T-helper 1 cell treated with Interleukin-12 subunit alpha and Interleukin-12 subunit beta and Interleukin-4 antibody, amounts not matched to agents 30 μg/mL and 1 μg/mL, for 36 hours (primary cell): Measurements from ENCODE around the gene GNS.
"Not testable (repeated sequence)": the region's sequence is repeated elsewhere in the genome, so short reads cannot be mapped to it uniquely, and the experiment has no call there.

ENCODE experiments used
- H3K27ac Mint-ChIP-seq: one replicate; pipeline ENCODE4 v1.8.0; 2021; ENCODE audit warnings: mild to moderate bottlenecking, mixed read lengths
- H3K27me3 Mint-ChIP-seq: one replicate; pipeline ENCODE4 v1.8.0; 2021; ENCODE audit warnings: low read depth, mixed read lengths
- H3K36me3 Mint-ChIP-seq: one replicate; pipeline ENCODE4 v1.8.0; 2021; ENCODE audit warnings: low read depth, mixed read lengths
- H3K4me1 Mint-ChIP-seq: one replicate; pipeline ENCODE4 v1.8.0; 2021; ENCODE audit warnings: low read depth, mixed read lengths
- H3K4me3 Mint-ChIP-seq: one replicate; pipeline ENCODE4 v1.8.0; 2021; ENCODE audit warnings: mild to moderate bottlenecking, moderate library complexity, mixed read lengths
- H3K9me3 Mint-ChIP-seq: one replicate; pipeline ENCODE4 v1.8.0; 2021; ENCODE audit warnings: mixed read lengths

GNS gene

DNA sequence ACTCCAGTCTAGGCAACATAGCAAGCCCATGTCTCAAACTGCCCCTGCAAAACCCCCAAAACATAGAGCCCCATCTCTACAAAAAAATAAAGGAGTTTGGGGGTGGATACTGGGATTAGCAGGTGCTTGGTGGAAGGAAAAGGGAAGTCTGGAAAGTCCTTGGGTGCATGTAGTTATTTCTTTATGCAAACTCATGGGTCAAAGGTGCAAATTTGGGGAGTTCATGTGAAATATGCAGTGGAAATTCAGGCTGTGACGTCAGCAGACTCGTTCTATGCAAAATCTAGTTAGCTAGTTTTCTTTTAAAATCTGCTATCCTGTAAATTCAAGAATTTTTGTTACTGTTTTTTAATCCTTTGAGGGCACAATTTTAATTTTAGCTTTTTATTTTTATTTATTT is 51.3 kb downstream of the GNS start:
- peaks cover 3% of the 10 kb centered on the region for H3K36me3 Mint-ChIP-seq
- no peak overlapping the region for H3K27ac Mint-ChIP-seq
- no peaks in the 10 kb centered on the region for H3K9me3 Mint-ChIP-seq
- H3K27me3 Mint-ChIP-seq, result no peaks in the 10 kb centered on the region
- H3K4me3 Mint-ChIP-seq, result no peak overlapping the region
- peaks cover 1% of the 10 kb centered on the region for H3K4me1 Mint-ChIP-seq

GRCh38 chr12:64707362-64707761 is 51.8 kb downstream of the GNS start:
- H3K9me3 Mint-ChIP-seq, result no peaks in the 10 kb centered on the region
- H3K27me3 Mint-ChIP-seq, result no peaks in the 10 kb centered on the region

DNA sequence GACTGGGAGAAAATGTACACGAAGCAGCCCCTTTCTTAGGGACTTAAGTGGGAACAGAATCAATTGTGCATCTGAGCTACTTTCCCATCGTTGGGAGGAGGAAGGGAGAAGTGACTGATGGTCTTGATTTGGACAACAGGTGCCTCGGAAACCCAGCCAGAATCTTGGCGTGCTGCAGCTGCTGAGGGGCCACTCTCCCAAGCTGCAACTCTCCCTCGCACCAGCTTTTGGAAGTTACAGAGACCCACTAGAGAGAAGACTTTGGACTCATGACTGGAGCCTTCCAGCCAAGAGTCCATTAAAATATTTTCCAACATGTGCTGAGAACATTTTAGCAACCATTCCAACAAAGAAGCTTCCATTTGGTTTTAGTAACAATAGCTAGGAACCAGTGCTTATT is 52.3 kb downstream of the GNS start:
- Mint-ChIP-seq H3K27me3 (no peaks in the 10 kb centered on the region), H3K4me3 (no peak overlapping the region), H3K36me3 (peaks cover 3% of the 10 kb centered on the region), H3K4me1 (no peaks in the 10 kb centered on the region), H3K9me3 (no peaks in the 10 kb centered on the region), H3K27ac (no peak overlapping the region)

More at GRCh38 chr12:64707362-64707761, 51.8 kb downstream of the GNS start:
- Mint-ChIP-seq H3K4me1 (no peaks in the 10 kb centered on the region), H3K27ac (no peak overlapping the region), H3K4me3 (no peak overlapping the region), H3K36me3 (peaks cover 3% of the 10 kb centered on the region)

GRCh38 chr12:64706306-64706705 is 52.9 kb downstream of the GNS start:
- H3K36me3 Mint-ChIP-seq, result peaks cover 3% of the 10 kb centered on the region
- no peak overlapping the region for H3K27ac Mint-ChIP-seq
- H3K9me3 Mint-ChIP-seq, result no peaks in the 10 kb centered on the region
- no peaks in the 10 kb centered on the region for H3K27me3 Mint-ChIP-seq
- H3K4me1 Mint-ChIP-seq, result peaks cover 2% of the 10 kb centered on the region
- H3K4me3 Mint-ChIP-seq, result no peak overlapping the region

DNA sequence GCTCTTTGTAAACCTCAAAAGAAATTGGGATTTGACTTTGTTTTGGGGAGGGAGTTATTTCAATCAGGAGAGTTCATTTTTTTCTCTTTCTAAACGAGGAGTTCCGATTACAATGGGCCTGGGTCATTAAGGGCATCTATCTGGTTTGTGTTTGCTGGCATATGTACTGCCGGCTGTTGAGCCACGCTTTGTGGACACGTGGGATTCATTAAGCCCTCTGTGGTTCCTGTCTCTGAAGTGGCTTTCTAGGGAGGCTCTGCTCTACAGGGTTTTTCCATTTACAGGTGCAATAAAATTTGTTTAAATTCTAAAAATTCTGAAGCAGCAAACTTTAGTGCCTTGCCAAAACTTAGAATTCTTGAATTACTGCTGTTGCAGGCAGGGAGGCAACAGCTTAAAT is 57.9 kb downstream of the GNS start:
- H3K27ac Mint-ChIP-seq, result peak overlapping the region; percentile 69
- H3K9me3 Mint-ChIP-seq, result no peaks in the 10 kb centered on the region
- peaks cover 20% of the 10 kb centered on the region for H3K36me3 Mint-ChIP-seq
- peak overlapping the region; percentile 36 for H3K4me3 Mint-ChIP-seq
- H3K4me1 Mint-ChIP-seq, result peaks cover 27% of the 10 kb centered on the region
- H3K27me3 Mint-ChIP-seq, result no peaks in the 10 kb centered on the region

DNA sequence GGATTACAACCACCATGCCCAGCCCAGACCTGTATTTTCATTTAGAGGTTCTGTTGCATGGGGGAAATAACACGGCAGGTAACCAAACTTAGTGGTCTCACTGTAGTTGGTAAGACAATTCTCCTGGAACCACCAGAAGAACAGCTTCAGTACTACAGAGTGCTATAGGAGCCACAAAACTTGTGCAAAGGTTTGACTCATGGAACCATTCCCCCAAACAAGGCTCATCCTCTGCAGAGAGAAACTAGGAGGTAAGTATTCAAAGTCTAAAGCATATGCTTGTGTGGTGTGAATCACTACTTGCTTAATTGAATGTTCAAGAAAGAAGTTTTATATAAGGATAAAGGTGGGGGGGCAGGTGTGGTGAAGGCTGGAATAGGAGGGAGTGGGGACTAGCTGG is 58.7 kb downstream of the GNS start:
- H3K4me1 Mint-ChIP-seq, result peaks cover 27% of the 10 kb centered on the region
- H3K9me3 Mint-ChIP-seq, result no peaks in the 10 kb centered on the region
- peak overlapping the region; percentile 36 for H3K4me3 Mint-ChIP-seq
- no peaks in the 10 kb centered on the region for H3K27me3 Mint-ChIP-seq
- peak overlapping the region; percentile 69 for H3K27ac Mint-ChIP-seq
- peaks cover 20% of the 10 kb centered on the region for H3K36me3 Mint-ChIP-seq

DNA sequence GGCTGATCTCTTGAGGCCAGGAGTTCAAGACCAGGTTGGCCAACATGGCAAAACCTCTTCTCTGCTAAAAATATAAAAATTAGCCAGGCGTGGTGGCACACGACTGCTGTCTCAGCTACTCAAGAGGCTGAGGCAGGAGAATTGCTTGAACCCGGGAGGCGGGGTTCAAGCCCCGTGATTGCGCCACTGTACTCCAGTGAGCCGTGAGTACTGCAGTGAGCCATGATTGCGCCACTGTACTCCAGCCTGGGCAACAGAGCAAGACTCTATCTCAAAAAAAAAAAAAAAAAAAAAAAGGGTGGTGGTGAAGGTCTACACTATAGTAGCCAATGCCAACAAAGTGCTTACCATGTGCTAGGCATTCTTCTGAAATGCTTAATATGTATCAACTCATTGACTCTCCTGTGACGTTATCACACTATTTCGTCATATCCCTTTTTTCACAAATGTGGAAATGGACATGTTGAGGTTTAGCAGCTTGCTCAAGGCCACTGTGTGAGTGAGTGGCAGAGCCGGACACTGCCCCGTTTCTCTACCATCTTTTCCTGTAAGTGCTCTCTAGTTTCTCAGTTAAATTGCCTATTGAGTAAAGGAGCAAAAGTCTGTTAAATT is 59.6 kb downstream of the GNS start:
- Mint-ChIP-seq H3K27ac (peak overlapping the region; percentile 36), H3K4me1 (peaks cover 29% of the 10 kb centered on the region), H3K9me3 (no peaks in the 10 kb centered on the region), H3K4me3 (no peak overlapping the region), H3K36me3 (peaks cover 24% of the 10 kb centered on the region), H3K27me3 (no peaks in the 10 kb centered on the region)

GRCh38 chr12:64696080-64696741 is 63.0 kb downstream of the GNS start:
- Mint-ChIP-seq H3K4me3 (no peak overlapping the region), H3K27me3 (no peaks in the 10 kb centered on the region), H3K9me3 (no peaks in the 10 kb centered on the region), H3K27ac (peak overlapping the region; percentile 58), H3K4me1 (peaks cover 46% of the 10 kb centered on the region), H3K36me3 (peaks cover 45% of the 10 kb centered on the region)

DNA sequence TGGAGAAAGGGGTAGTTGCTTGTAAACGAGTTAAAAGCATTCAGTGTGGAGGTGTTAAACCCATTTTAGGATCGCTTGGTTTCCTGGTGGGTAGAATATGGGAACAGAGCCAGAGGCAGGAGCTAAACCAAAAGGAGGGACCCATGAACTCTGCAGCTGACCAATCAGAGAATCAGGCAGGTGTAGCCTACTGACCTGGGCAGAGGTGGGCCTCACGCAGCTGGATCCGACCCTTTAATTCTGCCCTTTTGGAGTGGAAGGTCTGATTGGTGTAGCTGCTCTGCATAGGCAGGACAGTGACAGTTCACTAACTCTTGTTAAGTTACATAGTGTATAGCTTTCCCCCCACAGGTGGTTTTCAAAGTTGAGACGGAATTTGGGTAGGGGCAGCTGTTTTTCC is 63.7 kb downstream of the GNS start:
- Mint-ChIP-seq H3K4me3 (no peak overlapping the region), H3K36me3 (peaks cover 41% of the 10 kb centered on the region), H3K4me1 (peaks cover 40% of the 10 kb centered on the region), H3K9me3 (no peaks in the 10 kb centered on the region), H3K27ac (no peak overlapping the region), H3K27me3 (no peaks in the 10 kb centered on the region)

GRCh38 chr12:64694130-64695040 is 64.8 kb downstream of the GNS start:
- H3K4me3 Mint-ChIP-seq, result no peak overlapping the region
- H3K4me1 Mint-ChIP-seq, result peaks cover 32% of the 10 kb centered on the region
- H3K27me3 Mint-ChIP-seq, result no peaks in the 10 kb centered on the region
- H3K9me3 Mint-ChIP-seq, result no peaks in the 10 kb centered on the region
- H3K27ac Mint-ChIP-seq, result peak overlapping the region; percentile 6
- peaks cover 33% of the 10 kb centered on the region for H3K36me3 Mint-ChIP-seq

- H3K4me3 Mint-ChIP-seq, result no peak overlapping the region
- H3K27me3 Mint-ChIP-seq, result no peaks in the 10 kb centered on the region
These were observed 67.2 kb downstream of the GNS start for GRCh38 chr12:64691795-64692583.

GRCh38 chr12:64691227-64691794 is 67.9 kb downstream of the GNS start:
- Mint-ChIP-seq H3K36me3 (peaks cover 47% of the 10 kb centered on the region), H3K9me3 (no peaks in the 10 kb centered on the region), H3K4me3 (no peak overlapping the region), H3K27ac (no peak overlapping the region), H3K4me1 (peaks cover 45% of the 10 kb centered on the region), H3K27me3 (no peaks in the 10 kb centered on the region)

More at GRCh38 chr12:64691795-64692583, 67.2 kb downstream of the GNS start:
- Mint-ChIP-seq H3K4me1 (peaks cover 46% of the 10 kb centered on the region), H3K36me3 (peaks cover 48% of the 10 kb centered on the region), H3K27ac (no peak overlapping the region), H3K9me3 (no peaks in the 10 kb centered on the region)

DNA sequence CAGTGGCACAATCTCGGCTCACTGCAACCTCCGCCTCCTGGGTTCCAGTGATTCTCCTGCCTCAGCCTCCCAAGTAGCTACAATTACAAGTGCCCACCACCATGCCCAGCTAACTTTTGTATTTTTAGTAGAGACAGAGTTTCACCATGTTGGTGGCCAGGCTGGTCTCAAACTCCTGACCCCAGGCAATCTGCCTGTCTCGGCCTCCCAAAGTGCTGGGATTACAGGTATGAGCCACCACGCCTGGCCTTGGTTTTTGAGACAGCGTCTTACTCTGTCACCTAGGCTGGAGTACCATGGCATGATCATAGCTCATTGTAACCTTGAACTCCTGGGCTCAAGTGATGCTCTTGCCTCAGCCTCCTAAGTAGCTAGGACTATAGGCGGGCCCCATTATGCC is 69.0 kb downstream of the GNS start:
- not testable (repeated sequence) for H3K27me3 Mint-ChIP-seq, H3K4me3 Mint-ChIP-seq, H3K27ac Mint-ChIP-seq, H3K9me3 Mint-ChIP-seq
- Mint-ChIP-seq H3K36me3 (peaks cover 53% of the 10 kb centered on the region), H3K4me1 (peaks cover 53% of the 10 kb centered on the region)

DNA sequence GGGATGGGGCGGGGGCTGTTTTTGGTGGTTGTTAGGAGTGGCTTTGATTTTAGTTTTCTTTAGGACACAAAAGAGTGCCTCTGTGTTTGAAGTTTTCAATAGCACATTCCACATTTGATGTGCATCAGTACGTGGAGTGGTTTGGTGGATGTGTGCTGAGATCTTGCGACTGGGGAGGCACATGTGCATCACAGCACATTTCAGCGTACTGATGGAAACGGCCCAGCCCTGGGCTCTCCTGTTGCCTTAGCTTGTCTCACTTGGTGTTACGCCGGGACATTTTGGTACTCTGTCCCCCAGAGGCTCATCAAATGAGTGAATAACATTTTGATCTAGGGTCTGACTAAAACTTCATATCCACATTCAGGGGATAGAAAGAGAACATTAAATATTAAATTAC is 70.5 kb downstream of the GNS start:
- Mint-ChIP-seq H3K27ac (peak overlapping the region; percentile 67), H3K4me3 (peak overlapping the region; percentile 18), H3K36me3 (peaks cover 52% of the 10 kb centered on the region), H3K9me3 (no peaks in the 10 kb centered on the region), H3K27me3 (no peaks in the 10 kb centered on the region), H3K4me1 (peaks cover 58% of the 10 kb centered on the region)
